GM23338 (cell line): Measurements from ENCODE around the gene HMG20B. TPM values are rescaled to one million over a fixed set of nuclear protein-coding genes. Genes with fewer than 3 reads are reported as not detected.

Experiments used
- ATAC-seq: fragments of 200-7000 bp; cut with Tn5 transposase; 3 replicates; pipeline ENCODE4 v1.9.1; 2020
- DNase-seq: peaks from one replicate; pipeline ENCODE4 v3.0.0-alpha.2; 2015; ENCODE audit warnings: low spot score
- H2AFZ ChIP-seq: fragments of 200-600 bp; sonication (generic); 2 replicates; pipeline ENCODE4 v1.8.0; 2016; ENCODE audit warnings: antibody characterized with exemption, mild to moderate bottlenecking, moderate library complexity
- H3F3A ChIP-seq: fragments of 200-600 bp; sonication (generic); replicated peaks from 2 replicates; pipeline ENCODE4 v1.8.0; 2017; ENCODE audit warnings: antibody characterized with exemption, mixed run types, low read depth
- H3K27ac ChIP-seq: fragments of 200-600 bp; sonication (generic); 2 replicates; pipeline ENCODE4 v1.6.1; 2016; ENCODE audit warnings: low read depth
- H3K27me3 ChIP-seq: fragments of 200-600 bp; sonication (generic); 2 replicates; pipeline ENCODE4 v1.8.0; 2016; ENCODE audit warnings: mild to moderate bottlenecking, mixed run types, moderate library complexity; ENCODE audit not compliant: insufficient read depth
- H3K36me3 ChIP-seq: fragments of 200-600 bp; sonication (generic); 2 replicates; pipeline ENCODE4 v1.8.0; 2016; ENCODE audit warnings: mild to moderate bottlenecking; ENCODE audit not compliant: insufficient read depth
- H3K4me1 ChIP-seq: fragments of 200-600 bp; sonication (generic); 2 replicates; pipeline ENCODE4 v1.8.0; 2016; ENCODE audit warnings: mild to moderate bottlenecking, moderate library complexity; ENCODE audit not compliant: insufficient read depth
- H3K4me2 ChIP-seq: fragments of 200-600 bp; sonication (generic); 2 replicates; pipeline ENCODE4 v1.7.1; 2017; ENCODE audit warnings: mixed run types
- H3K4me3 ChIP-seq: fragments of 200-600 bp; sonication (generic); 2 replicates; pipeline ENCODE4 v1.6.1; 2016; ENCODE audit warnings: mixed run types
- H3K79me2 ChIP-seq: fragments of 200-600 bp; sonication (generic); replicated peaks from 2 replicates; pipeline ENCODE4 v1.8.0; 2017; ENCODE audit warnings: mild to moderate bottlenecking; ENCODE audit not compliant: insufficient read depth
- H3K9me2 ChIP-seq: fragments of 200-600 bp; sonication (generic); 2 replicates; pipeline ENCODE4 v1.8.0; 2017; ENCODE audit not compliant: insufficient read depth
- H4K20me1 ChIP-seq: fragments of 200-600 bp; sonication (generic); replicated peaks from 2 replicates; pipeline ENCODE4 v1.8.0; 2017; ENCODE audit warnings: mild to moderate bottlenecking; ENCODE audit not compliant: insufficient read depth
- H3K27ac Mint-ChIP-seq: 2 replicates; pipeline ENCODE4 v1.8.0; 2020; ENCODE audit warnings: inconsistent platforms, mild to moderate bottlenecking, moderate library complexity, mixed read lengths
- H3K27me3 Mint-ChIP-seq: 3 replicates; pipeline ENCODE4 v1.8.0; 2022; ENCODE audit warnings: low read depth, mild to moderate bottlenecking, moderate library complexity, mixed read lengths, inconsistent platforms; ENCODE audit not compliant: insufficient read depth, poor library complexity
- H3K36me3 Mint-ChIP-seq: 3 replicates; pipeline ENCODE4 v1.8.0; 2021; ENCODE audit warnings: low read depth, mild to moderate bottlenecking, inconsistent platforms, moderate library complexity, mixed read lengths
- H3K4me1 Mint-ChIP-seq: 3 replicates; pipeline ENCODE4 v1.8.0; 2020; ENCODE audit warnings: mild to moderate bottlenecking, inconsistent platforms, mixed read lengths
- H3K4me3 Mint-ChIP-seq: 3 replicates; pipeline ENCODE4 v1.8.0; 2021; ENCODE audit warnings: moderate library complexity, mild to moderate bottlenecking, inconsistent platforms, mixed read lengths
- H3K9me3 Mint-ChIP-seq: 3 replicates; pipeline ENCODE4 v1.8.0; 2020; ENCODE audit warnings: moderate library complexity, mild to moderate bottlenecking, inconsistent platforms, mixed read lengths
- EZH2 ChIP-seq: fragments of 200-600 bp; sonication (generic); IDR thresholded peaks from one replicate; pipeline ENCODE4 v1.8.0; 2017; ENCODE audit warnings: antibody characterized with exemption, mild to moderate bottlenecking, low read depth; ENCODE audit not compliant: unreplicated experiment
- EZH2phosphoT487 ChIP-seq: fragments of 200-600 bp; sonication (generic); IDR thresholded peaks from one replicate; pipeline ENCODE4 v1.8.1; 2018; ENCODE audit warnings: antibody characterized with exemption; ENCODE audit not compliant: unreplicated experiment
- POLR2AphosphoS5 ChIP-seq: IDR thresholded peaks from 2 replicates; pipeline ENCODE4 v1.6.1; 2016; ENCODE audit warnings: antibody characterized with exemption, low read depth
- ZNF114 ChIP-seq: fragments of 250-450 bp; sonication (Bioruptor Pico); IDR thresholded peaks from 2 replicates; pipeline ENCODE4 v1.5.0; 2020; ENCODE audit warnings: mild to moderate bottlenecking, moderate library complexity
- ZNF331 ChIP-seq: fragments of 250-450 bp; sonication (Bioruptor Pico); IDR thresholded peaks from 2 replicates; pipeline ENCODE4 v1.5.0; 2020; ENCODE audit warnings: low read depth, mild to moderate bottlenecking, moderate library complexity
- polyA plus RNA-seq: library from polyadenylated mRNA; unstranded; fragments of >200 nt; fragmentation: Nextera tagmentation; extraction: Ambion mirVana; gene quantifications from 2 replicates; pipeline ENCODE4 v1.2.1, GENCODE V29; 2016
- total RNA-seq: library from RNA; depleted of rRNA; stranded (reverse); fragments of >200 nt; shearing (Covaris generic); gene quantifications from 2 replicates; pipeline ENCODE4 v1.2.3, GENCODE V29; 2014
- TF ChIP-seq, protein P1 (sequence below), 2 experiments: fragments of 200-600 bp in 1 of 2; sonication (generic) in 1 of 2; conservative IDR thresholded peaks; 2 replicates each; pipeline versions ENCODE4 v1.5.1 to v1.6.1; 2016 to 2017; ENCODE audit warnings: antibody characterized with exemption in 2 of 2, low read depth in 2 of 2, mild to moderate bottlenecking in 2 of 2, moderate library complexity in 1 of 2
- TF ChIP-seq, protein P2 (sequence below): IDR thresholded peaks from one replicate; pipeline ENCODE4 v1.6.1; 2018; ENCODE audit warnings: antibody characterized with exemption; ENCODE audit not compliant: unreplicated experiment
- TF ChIP-seq, protein P3 (sequence below): fragments of 250-450 bp; sonication (Bioruptor Pico); IDR thresholded peaks from 2 replicates; pipeline ENCODE4 v1.5.0; 2020; ENCODE audit warnings: mild to moderate bottlenecking, moderate library complexity

Gene HMG20B
- total and polyA plus RNA-seq, 2 experiments from 2014 or later: 74.1 to 130 TPM

DNA sequence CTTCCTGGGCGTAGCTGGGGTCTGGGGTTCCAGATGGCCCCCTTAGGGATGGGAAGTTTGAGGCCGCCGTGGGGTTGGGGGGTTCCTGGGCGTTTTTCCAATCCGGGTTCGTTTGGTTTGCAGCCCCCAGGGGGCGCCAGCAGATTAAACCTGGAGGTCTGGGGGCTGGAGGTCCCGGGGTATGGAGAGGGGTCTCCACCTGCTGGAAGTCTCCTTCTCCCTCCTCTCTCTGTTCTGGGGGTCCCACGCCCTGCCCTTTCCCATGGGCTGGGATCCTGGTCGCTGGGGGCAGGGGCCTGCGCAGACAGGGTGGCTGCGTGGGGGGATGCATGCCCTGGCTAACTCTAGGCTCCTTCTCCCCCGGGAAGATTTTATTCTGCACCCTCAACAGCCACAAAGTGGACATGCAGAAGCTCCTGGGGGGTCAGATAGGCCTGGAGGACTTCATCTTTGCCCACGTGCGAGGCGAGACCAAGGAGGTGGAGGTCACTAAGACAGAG lies 13.4 kb downstream of the HMG20B start (continued):
- TF ChIP-seq ZNF114 (no peak), EZH2phosphoT487 (no peak)
- TF ChIP-seq, protein P1, sequence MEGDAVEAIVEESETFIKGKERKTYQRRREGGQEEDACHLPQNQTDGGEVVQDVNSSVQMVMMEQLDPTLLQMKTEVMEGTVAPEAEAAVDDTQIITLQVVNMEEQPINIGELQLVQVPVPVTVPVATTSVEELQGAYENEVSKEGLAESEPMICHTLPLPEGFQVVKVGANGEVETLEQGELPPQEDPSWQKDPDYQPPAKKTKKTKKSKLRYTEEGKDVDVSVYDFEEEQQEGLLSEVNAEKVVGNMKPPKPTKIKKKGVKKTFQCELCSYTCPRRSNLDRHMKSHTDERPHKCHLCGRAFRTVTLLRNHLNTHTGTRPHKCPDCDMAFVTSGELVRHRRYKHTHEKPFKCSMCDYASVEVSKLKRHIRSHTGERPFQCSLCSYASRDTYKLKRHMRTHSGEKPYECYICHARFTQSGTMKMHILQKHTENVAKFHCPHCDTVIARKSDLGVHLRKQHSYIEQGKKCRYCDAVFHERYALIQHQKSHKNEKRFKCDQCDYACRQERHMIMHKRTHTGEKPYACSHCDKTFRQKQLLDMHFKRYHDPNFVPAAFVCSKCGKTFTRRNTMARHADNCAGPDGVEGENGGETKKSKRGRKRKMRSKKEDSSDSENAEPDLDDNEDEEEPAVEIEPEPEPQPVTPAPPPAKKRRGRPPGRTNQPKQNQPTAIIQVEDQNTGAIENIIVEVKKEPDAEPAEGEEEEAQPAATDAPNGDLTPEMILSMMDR (conservative IDR thresholded peaks at IDR 0.05; ENCODE audit: low read depth in 2 of 2): peak; percentile 73 to 83

DNA sequence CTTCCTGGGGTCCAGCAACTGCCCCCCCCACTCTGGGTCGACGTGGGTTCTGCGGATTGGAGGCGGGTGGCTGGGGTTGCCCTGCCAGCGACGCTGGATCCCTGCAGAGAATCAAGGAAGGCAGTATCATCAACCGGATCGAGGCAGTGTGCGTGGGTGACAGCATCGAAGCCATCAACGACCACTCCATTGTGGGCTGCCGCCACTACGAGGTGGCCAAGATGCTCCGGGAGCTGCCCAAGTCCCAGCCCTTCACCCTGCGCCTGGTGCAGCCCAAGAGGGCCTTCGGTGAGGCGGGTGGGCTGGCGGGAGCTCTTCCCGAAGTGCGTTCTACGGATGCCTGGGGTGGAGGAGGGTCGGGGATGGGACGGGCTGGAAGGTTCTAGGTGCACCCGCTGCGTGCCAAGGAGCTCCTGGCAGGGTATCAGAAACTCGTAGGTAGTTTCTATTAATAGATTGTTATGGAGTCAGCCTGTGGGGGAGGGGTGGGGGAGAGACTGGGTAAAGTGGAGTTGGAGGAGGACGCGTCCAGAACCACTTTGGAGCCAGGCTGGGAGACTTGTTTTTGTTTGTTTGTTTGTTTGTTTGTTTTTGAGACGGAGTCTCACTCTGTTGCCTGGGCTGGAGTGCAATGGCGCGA lies 14.1 kb downstream of the HMG20B start:
- TF ChIP-seq ZNF331 (no peak), EZH2 (no peak), POLR2AphosphoS5 (no peak)
- TF ChIP-seq, protein P1 (conservative IDR thresholded peaks at IDR 0.05; ENCODE audit: low read depth in 2 of 2): no peak
- TF ChIP-seq, protein P2, sequence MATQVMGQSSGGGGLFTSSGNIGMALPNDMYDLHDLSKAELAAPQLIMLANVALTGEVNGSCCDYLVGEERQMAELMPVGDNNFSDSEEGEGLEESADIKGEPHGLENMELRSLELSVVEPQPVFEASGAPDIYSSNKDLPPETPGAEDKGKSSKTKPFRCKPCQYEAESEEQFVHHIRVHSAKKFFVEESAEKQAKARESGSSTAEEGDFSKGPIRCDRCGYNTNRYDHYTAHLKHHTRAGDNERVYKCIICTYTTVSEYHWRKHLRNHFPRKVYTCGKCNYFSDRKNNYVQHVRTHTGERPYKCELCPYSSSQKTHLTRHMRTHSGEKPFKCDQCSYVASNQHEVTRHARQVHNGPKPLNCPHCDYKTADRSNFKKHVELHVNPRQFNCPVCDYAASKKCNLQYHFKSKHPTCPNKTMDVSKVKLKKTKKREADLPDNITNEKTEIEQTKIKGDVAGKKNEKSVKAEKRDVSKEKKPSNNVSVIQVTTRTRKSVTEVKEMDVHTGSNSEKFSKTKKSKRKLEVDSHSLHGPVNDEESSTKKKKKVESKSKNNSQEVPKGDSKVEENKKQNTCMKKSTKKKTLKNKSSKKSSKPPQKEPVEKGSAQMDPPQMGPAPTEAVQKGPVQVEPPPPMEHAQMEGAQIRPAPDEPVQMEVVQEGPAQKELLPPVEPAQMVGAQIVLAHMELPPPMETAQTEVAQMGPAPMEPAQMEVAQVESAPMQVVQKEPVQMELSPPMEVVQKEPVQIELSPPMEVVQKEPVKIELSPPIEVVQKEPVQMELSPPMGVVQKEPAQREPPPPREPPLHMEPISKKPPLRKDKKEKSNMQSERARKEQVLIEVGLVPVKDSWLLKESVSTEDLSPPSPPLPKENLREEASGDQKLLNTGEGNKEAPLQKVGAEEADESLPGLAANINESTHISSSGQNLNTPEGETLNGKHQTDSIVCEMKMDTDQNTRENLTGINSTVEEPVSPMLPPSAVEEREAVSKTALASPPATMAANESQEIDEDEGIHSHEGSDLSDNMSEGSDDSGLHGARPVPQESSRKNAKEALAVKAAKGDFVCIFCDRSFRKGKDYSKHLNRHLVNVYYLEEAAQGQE: no peak
- TF ChIP-seq, protein P3, sequence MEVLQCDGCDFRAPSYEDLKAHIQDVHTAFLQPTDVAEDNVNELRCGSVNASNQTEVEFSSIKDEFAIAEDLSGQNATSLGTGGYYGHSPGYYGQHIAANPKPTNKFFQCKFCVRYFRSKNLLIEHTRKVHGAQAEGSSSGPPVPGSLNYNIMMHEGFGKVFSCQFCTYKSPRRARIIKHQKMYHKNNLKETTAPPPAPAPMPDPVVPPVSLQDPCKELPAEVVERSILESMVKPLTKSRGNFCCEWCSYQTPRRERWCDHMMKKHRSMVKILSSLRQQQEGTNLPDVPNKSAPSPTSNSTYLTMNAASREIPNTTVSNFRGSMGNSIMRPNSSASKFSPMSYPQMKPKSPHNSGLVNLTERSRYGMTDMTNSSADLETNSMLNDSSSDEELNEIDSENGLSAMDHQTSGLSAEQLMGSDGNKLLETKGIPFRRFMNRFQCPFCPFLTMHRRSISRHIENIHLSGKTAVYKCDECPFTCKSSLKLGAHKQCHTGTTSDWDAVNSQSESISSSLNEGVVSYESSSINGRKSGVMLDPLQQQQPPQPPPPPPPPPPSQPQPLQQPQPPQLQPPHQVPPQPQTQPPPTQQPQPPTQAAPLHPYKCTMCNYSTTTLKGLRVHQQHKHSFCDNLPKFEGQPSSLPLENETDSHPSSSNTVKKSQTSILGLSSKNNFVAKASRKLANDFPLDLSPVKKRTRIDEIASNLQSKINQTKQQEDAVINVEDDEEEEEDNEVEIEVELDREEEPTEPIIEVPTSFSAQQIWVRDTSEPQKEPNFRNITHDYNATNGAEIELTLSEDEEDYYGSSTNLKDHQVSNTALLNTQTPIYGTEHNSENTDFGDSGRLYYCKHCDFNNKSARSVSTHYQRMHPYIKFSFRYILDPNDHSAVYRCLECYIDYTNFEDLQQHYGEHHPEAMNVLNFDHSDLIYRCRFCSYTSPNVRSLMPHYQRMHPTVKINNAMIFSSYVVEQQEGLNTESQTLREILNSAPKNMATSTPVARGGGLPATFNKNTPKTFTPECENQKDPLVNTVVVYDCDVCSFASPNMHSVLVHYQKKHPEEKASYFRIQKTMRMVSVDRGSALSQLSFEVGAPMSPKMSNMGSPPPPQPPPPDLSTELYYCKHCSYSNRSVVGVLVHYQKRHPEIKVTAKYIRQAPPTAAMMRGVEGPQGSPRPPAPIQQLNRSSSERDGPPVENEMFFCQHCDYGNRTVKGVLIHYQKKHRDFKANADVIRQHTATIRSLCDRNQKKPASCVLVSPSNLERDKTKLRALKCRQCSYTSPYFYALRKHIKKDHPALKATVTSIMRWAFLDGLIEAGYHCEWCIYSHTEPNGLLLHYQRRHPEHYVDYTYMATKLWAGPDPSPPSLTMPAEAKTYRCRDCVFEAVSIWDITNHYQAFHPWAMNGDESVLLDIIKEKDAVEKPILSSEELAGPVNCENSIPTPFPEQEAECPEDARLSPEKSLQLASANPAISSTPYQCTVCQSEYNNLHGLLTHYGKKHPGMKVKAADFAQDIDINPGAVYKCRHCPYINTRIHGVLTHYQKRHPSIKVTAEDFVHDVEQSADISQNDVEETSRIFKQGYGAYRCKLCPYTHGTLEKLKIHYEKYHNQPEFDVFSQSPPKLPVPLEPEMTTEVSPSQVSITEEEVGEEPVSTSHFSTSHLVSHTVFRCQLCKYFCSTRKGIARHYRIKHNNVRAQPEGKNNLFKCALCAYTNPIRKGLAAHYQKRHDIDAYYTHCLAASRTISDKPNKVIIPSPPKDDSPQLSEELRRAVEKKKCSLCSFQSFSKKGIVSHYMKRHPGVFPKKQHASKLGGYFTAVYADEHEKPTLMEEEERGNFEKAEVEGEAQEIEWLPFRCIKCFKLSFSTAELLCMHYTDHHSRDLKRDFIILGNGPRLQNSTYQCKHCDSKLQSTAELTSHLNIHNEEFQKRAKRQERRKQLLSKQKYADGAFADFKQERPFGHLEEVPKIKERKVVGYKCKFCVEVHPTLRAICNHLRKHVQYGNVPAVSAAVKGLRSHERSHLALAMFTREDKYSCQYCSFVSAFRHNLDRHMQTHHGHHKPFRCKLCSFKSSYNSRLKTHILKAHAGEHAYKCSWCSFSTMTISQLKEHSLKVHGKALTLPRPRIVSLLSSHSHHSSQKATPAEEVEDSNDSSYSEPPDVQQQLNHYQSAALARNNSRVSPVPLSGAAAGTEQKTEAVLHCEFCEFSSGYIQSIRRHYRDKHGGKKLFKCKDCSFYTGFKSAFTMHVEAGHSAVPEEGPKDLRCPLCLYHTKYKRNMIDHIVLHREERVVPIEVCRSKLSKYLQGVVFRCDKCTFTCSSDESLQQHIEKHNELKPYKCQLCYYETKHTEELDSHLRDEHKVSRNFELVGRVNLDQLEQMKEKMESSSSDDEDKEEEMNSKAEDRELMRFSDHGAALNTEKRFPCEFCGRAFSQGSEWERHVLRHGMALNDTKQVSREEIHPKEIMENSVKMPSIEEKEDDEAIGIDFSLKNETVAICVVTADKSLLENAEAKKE: no peak
- no peak overlapping the region for H3K4me3 ChIP-seq
- no peaks in the 10 kb centered on the region for H3K4me1 ChIP-seq
- H3K27ac ChIP-seq: no peak overlapping the region
- ATAC-seq (peak; percentile 20), DNase-seq (no peak)
- H3K4me1 Mint-ChIP-seq: no peaks in the 10 kb centered on the region
- no peaks in the 10 kb centered on the region for H3K79me2 ChIP-seq
- peaks cover 17% of the 10 kb centered on the region for H3K9me3 Mint-ChIP-seq
- no peak overlapping the region for H3K27ac Mint-ChIP-seq
- H3K4me3 Mint-ChIP-seq: no peak overlapping the region
- H3K36me3 ChIP-seq: no peaks in the 10 kb centered on the region
- H3K27me3 Mint-ChIP-seq: peaks cover 16% of the 10 kb centered on the region
- peaks cover 3% of the 10 kb centered on the region; the same call in 2 of the 3 replicates for H3K36me3 Mint-ChIP-seq
- H3K9me2 ChIP-seq: no peaks in the 10 kb centered on the region
- H3F3A ChIP-seq: peaks cover 6% of the 10 kb centered on the region; the same call in 1 of the 2 replicates
- H3K4me2 ChIP-seq: no peak overlapping the region
- H4K20me1 ChIP-seq: no peaks in the 10 kb centered on the region
- no peak overlapping the region for H2AFZ ChIP-seq
- peaks cover 47% of the 10 kb centered on the region for H3K27me3 ChIP-seq
